Skeletal muscle tissue (tissue), 4 donors: ENCODE results near the gene SLC25A41. TPM values are rescaled to one million over a fixed set of nuclear protein-coding genes. Genes with fewer than 3 reads are reported as not detected.
"Not testable (repeated sequence)": the region's sequence is repeated elsewhere in the genome, so short reads cannot be mapped to it uniquely, and the experiment has no call there.

Experiments used
- H3K27ac ChIP-seq: one replicate; pipeline ENCODE4 v1.7.0; 2013; ENCODE audit warnings: mild to moderate bottlenecking, low read depth, low read length, inconsistent platforms
- H3K27me3 ChIP-seq, 3 donors: one replicate each; pipeline ENCODE4 v1.7.0; 2013; ENCODE audit warnings: low read length in 3 of 3; ENCODE audit not compliant: control insufficient read depth in 3 of 3, insufficient read depth in 3 of 3
- H3K36me3 ChIP-seq, 3 donors: one replicate each; pipeline ENCODE4 v1.7.0; 2013; ENCODE audit warnings: low read length in 3 of 3; ENCODE audit not compliant: control insufficient read depth in 3 of 3, insufficient read depth in 3 of 3
- H3K4me1 ChIP-seq, 3 donors: one replicate each; pipeline ENCODE4 v1.7.0; 2013; ENCODE audit warnings: low read length in 3 of 3, mild to moderate bottlenecking in 3 of 3; ENCODE audit not compliant: control insufficient read depth in 3 of 3, insufficient read depth in 3 of 3
- H3K4me3 ChIP-seq, 3 donors: one replicate each; pipeline ENCODE4 v1.7.0; 2013; ENCODE audit warnings: low read length in 3 of 3
- H3K9ac ChIP-seq, 3 donors: one replicate each; pipeline ENCODE4 v1.7.0; 2013; ENCODE audit warnings: low read length in 3 of 3, mild to moderate bottlenecking in 3 of 3, moderate library complexity in 2 of 3, low read depth in 1 of 3
- H3K9me3 ChIP-seq, 3 donors: one replicate each; pipeline ENCODE4 v1.7.0; 2013; ENCODE audit warnings: low read length in 3 of 3; ENCODE audit not compliant: control insufficient read depth in 3 of 3
- total RNA-seq: library from RNA; depleted of rRNA; stranded (reverse); fragments of >200 nt; gene quantifications from one replicate; pipeline ENCODE4 v1.2.3, GENCODE V29; 2014
- donor health status: Osteomylitis.

SLC25A41 gene
- total RNA-seq, 1 donor from 2014 or later = 0.52 TPM

- no peak overlapping the region for H3K9ac ChIP-seq
- H3K4me1 ChIP-seq = no peaks in the 10 kb centered on the region
- H3K36me3 ChIP-seq = no peaks in the 10 kb centered on the region
- H3K9me3 ChIP-seq = no peaks in the 10 kb centered on the region
- no peak overlapping the region for H3K27ac ChIP-seq
- H3K4me3 ChIP-seq = no peak overlapping the region
- H3K27me3 ChIP-seq = peaks cover 0 to 16% (median 0%) of the 10 kb centered on the region in 3 donors
These were observed 1.7 kb downstream of the SLC25A41 start for GRCh38 chr19:6431891-6432290.

GRCh38 chr19:6429419-6430221, 3.9 kb downstream of the SLC25A41 start:
- H3K36me3 ChIP-seq = no peaks in the 10 kb centered on the region
- no peak overlapping the region for H3K4me3 ChIP-seq
- no peaks in the 10 kb centered on the region for H3K9me3 ChIP-seq

GRCh38 chr19:6428692-6429418, 4.7 kb downstream of the SLC25A41 start:
- peaks cover 0 to 16% (median 0%) of the 10 kb centered on the region in 3 donors for H3K27me3 ChIP-seq
- not testable (repeated sequence) for H3K36me3 ChIP-seq, H3K9me3 ChIP-seq, H3K4me3 ChIP-seq, H3K4me1 ChIP-seq, H3K27ac ChIP-seq, H3K9ac ChIP-seq

More at GRCh38 chr19:6429419-6430221, 3.9 kb downstream of the SLC25A41 start:
- H3K4me1 ChIP-seq = peaks cover 5 to 8% (median 5%) of the 10 kb centered on the region in 3 donors
- no peak overlapping the region for H3K27ac ChIP-seq
- H3K27me3 ChIP-seq = peaks cover 0 to 16% (median 0%) of the 10 kb centered on the region in 3 donors
- H3K9ac ChIP-seq = no peak overlapping the region

GRCh38 chr19:6427131-6427530, 6.4 kb downstream of the SLC25A41 start:
- Histone ChIP-seq H3K27ac (no peak overlapping the region), H3K36me3 (peaks cover 0 to 3% (median 0%) of the 10 kb centered on the region in 3 donors), H3K9ac (no peak overlapping the region), H3K4me1 (peaks cover 20 to 26% (median 21%) of the 10 kb centered on the region in 3 donors), H3K27me3 (peaks cover 0 to 12% (median 0%) of the 10 kb centered on the region in 3 donors), H3K4me3 (no peak overlapping the region), H3K9me3 (no peaks in the 10 kb centered on the region)

GRCh38 chr19:6425732-6426620, 7.6 kb downstream of the SLC25A41 start:
- H3K36me3 ChIP-seq = peaks cover 2 to 8% (median 5%) of the 10 kb centered on the region in 3 donors
- peaks cover 24 to 33% (median 24%) of the 10 kb centered on the region in 3 donors for H3K4me1 ChIP-seq
- H3K9ac ChIP-seq = peak overlapping the region; percentile 20 to 67 (median 64)
- H3K4me3 ChIP-seq = peak overlapping the region; percentile 58 to 60 (median 59)
- H3K27me3 ChIP-seq = peaks cover 0 to 8% (median 0%) of the 10 kb centered on the region in 3 donors
- H3K27ac ChIP-seq = peak overlapping the region; percentile 91
- H3K9me3 ChIP-seq = no peaks in the 10 kb centered on the region

GRCh38 chr19:6424939-6425731, 8.4 kb downstream of the SLC25A41 start:
- peaks cover 11 to 16% (median 13%) of the 10 kb centered on the region in 3 donors for H3K36me3 ChIP-seq
- no peaks in the 10 kb centered on the region for H3K9me3 ChIP-seq
- H3K27ac ChIP-seq = peak overlapping the region; percentile 91
- peak overlapping the region; percentile 58 to 60 (median 59) for H3K4me3 ChIP-seq
- H3K27me3 ChIP-seq = peaks cover 0 to 8% (median 0%) of the 10 kb centered on the region in 3 donors
- peak overlapping the region; percentile 20 to 67 (median 64) for H3K9ac ChIP-seq
- H3K4me1 ChIP-seq = peaks cover 24 to 39% (median 27%) of the 10 kb centered on the region in 3 donors

- Histone ChIP-seq H3K4me3 (peak within 1 kb of the TSS; percentile 84 to 92 (median 87)), H3K4me1 (peaks cover 24 to 39% (median 27%) of the 10 kb centered on the region in 3 donors), H3K27ac (peak within 1 kb of the TSS; percentile 91), H3K27me3 (peaks cover 0 to under 1% (median 0%) of the 10 kb centered on the region in 3 donors), H3K9ac (peak within 1 kb of the TSS; percentile 69 to 91 (median 90)), H3K9me3 (no peaks in the 10 kb centered on the region), H3K36me3 (peaks cover 19 to 24% (median 21%) of the 10 kb centered on the region in 3 donors)
These were observed 9.2 kb downstream of the SLC25A41 start, which contains the start of gene KHSRP for GRCh38 chr19:6424195-6424938. Gene KHSRP (minus strand): TSS chr19:6424811. CDS start chr19:6424701, 110 bp downstream.

- no peaks in the 10 kb centered on the region for H3K27me3 ChIP-seq
- peaks cover 24 to 39% (median 27%) of the 10 kb centered on the region in 3 donors for H3K4me1 ChIP-seq
- H3K9me3 ChIP-seq = no peaks in the 10 kb centered on the region
- peaks cover 25 to 31% (median 28%) of the 10 kb centered on the region in 3 donors for H3K36me3 ChIP-seq
- peak overlapping the region; percentile 76 for H3K27ac ChIP-seq
- H3K4me3 ChIP-seq = peak overlapping the region; percentile 84 to 92 (median 87)
- peak overlapping the region; percentile 69 to 91 (median 90) for H3K9ac ChIP-seq
These were observed 9.9 kb downstream of the SLC25A41 start for GRCh38 chr19:6423499-6424194.
